ENCODE data around the gene SIMC1.

Gene SIMC1

DNA sequence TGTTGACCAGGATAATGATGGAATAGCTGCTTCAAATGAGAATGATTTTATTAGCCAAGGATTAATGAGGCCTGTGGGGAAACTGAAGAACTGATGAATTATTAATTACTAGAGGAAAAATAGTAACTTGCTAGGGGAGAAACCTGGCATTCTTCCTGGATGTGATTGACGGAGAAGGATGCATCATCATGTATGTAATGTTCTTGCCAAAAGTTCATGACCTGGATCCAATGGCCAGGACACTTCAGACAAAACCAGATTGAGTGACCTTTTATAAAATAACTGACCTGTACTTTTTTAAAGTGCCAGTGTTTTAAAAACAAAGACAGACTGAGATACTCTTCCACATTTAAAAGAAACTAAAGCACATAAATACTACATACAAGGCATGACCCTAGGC is 99.7 kb downstream of the SIMC1 start:
- H3K9ac ChIP-seq (ENCODE audit: low read length), result no peak overlapping the region
- DNase-seq, result no peak
- no peaks in the 10 kb centered on the region for H3K79me2 ChIP-seq (ENCODE audit: low read length)
- H3K27ac ChIP-seq (ENCODE audit: low read length), result no peak overlapping the region
- no peaks in the 10 kb centered on the region for H3K4me1 ChIP-seq (ENCODE audit: low read length)
- TF ChIP-seq, protein P1, sequence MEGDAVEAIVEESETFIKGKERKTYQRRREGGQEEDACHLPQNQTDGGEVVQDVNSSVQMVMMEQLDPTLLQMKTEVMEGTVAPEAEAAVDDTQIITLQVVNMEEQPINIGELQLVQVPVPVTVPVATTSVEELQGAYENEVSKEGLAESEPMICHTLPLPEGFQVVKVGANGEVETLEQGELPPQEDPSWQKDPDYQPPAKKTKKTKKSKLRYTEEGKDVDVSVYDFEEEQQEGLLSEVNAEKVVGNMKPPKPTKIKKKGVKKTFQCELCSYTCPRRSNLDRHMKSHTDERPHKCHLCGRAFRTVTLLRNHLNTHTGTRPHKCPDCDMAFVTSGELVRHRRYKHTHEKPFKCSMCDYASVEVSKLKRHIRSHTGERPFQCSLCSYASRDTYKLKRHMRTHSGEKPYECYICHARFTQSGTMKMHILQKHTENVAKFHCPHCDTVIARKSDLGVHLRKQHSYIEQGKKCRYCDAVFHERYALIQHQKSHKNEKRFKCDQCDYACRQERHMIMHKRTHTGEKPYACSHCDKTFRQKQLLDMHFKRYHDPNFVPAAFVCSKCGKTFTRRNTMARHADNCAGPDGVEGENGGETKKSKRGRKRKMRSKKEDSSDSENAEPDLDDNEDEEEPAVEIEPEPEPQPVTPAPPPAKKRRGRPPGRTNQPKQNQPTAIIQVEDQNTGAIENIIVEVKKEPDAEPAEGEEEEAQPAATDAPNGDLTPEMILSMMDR (IDR thresholded peaks at IDR 0.05; ENCODE audit: low read length), result no peak
- no peak for TF ChIP-seq EZH2 (optimal IDR thresholded peaks at IDR 0.05; ENCODE audit: low read depth, low read length)
- TF ChIP-seq EZH2phosphoT487 (IDR thresholded peaks at IDR 0.05; ENCODE audit: low read length), result no peak
- H3K27me3 ChIP-seq (replicated peaks; ENCODE audit: insufficient read depth, low read length), result no peaks in the 10 kb centered on the region
- H3K9me3 ChIP-seq (replicated peaks; ENCODE audit: insufficient read depth, low read length), result no peaks in the 10 kb centered on the region
- no peaks in the 10 kb centered on the region for H4K20me1 ChIP-seq (ENCODE audit: insufficient read depth, low read length)
- H3K36me3 ChIP-seq (replicated peaks; ENCODE audit: insufficient read depth, low read length), result no peaks in the 10 kb centered on the region
- H3K4me2 ChIP-seq (ENCODE audit: low read depth, low read length), result no peak overlapping the region
- H3F3A ChIP-seq (ENCODE audit: insufficient read depth, low read length), result no peaks in the 10 kb centered on the region
- H3K4me3 ChIP-seq (ENCODE audit: low read length), result no peak overlapping the region
- H3K9me2 ChIP-seq (replicated peaks; ENCODE audit: insufficient read depth, low read length), result no peaks in the 10 kb centered on the region
- H2AFZ ChIP-seq (ENCODE audit: low read length), result no peak overlapping the region

DNA sequence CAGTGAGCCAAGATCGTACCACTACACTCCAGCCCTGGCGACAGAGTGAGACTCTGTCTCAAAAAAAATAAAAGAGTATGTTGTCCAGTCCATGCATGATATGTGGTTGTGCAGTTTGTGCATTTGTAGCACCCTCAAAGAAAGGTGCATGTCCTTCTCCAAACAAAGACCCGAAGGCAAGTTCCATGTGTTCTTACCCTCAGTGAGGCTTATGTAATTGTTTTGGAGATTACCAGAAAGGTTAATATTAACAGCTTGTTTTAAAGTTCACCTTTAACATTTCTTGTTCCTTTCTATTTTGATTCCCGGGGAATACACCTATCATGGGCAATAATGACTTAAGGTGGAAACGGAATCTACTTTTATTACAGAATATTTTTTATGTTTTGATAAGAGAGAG is 101.1 kb downstream of the SIMC1 start:
- no peaks in the 10 kb centered on the region for H3K36me3 ChIP-seq (replicated peaks; ENCODE audit: insufficient read depth, low read length)

DNA sequence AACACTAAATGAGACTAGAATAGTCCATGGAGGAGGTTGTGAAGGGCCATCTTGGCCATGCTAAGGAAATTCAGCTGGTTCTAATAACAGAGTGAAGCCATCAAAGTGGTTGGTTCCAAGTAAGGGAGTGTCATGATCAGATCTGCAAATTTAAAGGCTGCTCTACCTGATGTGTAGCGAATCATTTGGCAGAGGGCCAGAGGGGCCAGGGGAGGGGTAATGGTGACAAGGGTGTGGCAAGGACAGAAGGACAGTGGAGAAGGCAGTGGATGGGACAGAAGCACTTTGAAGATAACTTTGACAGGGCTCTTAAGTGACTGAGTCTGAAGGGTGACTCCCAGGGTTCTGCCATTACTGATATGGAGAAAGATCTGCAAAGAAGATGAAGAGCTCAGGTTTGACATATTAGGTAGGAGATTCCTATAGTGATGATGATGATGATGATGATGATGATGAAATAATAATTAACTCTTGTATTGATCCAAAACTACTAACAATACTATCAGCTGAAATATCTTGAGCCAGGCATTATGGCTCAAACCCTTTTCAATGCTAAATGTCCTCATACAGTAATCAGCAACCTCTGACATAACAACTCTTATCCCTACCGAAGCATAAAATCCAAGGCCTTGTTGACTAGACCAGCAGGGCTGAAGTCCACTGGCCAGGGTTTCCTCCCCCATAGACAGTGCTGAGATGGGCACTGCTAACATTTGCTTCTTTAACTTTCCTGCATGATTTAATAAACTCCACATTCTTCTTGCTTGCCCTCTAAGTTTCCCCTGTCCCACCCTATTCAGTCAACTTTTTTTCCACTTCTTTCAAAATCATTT is 103.3 kb downstream of the SIMC1 start:
- Histone ChIP-seq H3K4me2 (ENCODE audit: low read depth, low read length) (no peak overlapping the region), H3K9me3 (replicated peaks; ENCODE audit: insufficient read depth, low read length) (no peaks in the 10 kb centered on the region), H4K20me1 (ENCODE audit: insufficient read depth, low read length) (no peaks in the 10 kb centered on the region), H3K9me2 (replicated peaks; ENCODE audit: insufficient read depth, low read length) (no peaks in the 10 kb centered on the region), H3K79me2 (ENCODE audit: low read length) (no peaks in the 10 kb centered on the region), H3K27me3 (replicated peaks; ENCODE audit: insufficient read depth, low read length) (no peaks in the 10 kb centered on the region), H3K4me3 (ENCODE audit: low read length) (no peak overlapping the region), H3K4me1 (ENCODE audit: low read length) (no peaks in the 10 kb centered on the region), H2AFZ (ENCODE audit: low read length) (no peak overlapping the region), H3K9ac (ENCODE audit: low read length) (no peak overlapping the region), H3K36me3 (replicated peaks; ENCODE audit: insufficient read depth, low read length) (no peaks in the 10 kb centered on the region), H3K27ac (ENCODE audit: low read length) (no peak overlapping the region), H3F3A (ENCODE audit: insufficient read depth, low read length) (no peaks in the 10 kb centered on the region)
- TF ChIP-seq, protein P1 (IDR thresholded peaks at IDR 0.05; ENCODE audit: low read length), result no peak
- no peak for TF ChIP-seq EZH2phosphoT487 (IDR thresholded peaks at IDR 0.05; ENCODE audit: low read length)
- TF ChIP-seq EZH2 (optimal IDR thresholded peaks at IDR 0.05; ENCODE audit: low read depth, low read length), result no peak
- DNase-seq, result no peak

More for the DNA sequence above, 101.1 kb downstream of the SIMC1 start:
- Histone ChIP-seq H3K27ac (ENCODE audit: low read length) (no peak overlapping the region), H4K20me1 (ENCODE audit: insufficient read depth, low read length) (no peaks in the 10 kb centered on the region), H3K4me1 (ENCODE audit: low read length) (no peaks in the 10 kb centered on the region), H2AFZ (ENCODE audit: low read length) (no peak overlapping the region), H3K79me2 (ENCODE audit: low read length) (no peaks in the 10 kb centered on the region), H3K4me2 (ENCODE audit: low read depth, low read length) (no peak overlapping the region), H3K27me3 (replicated peaks; ENCODE audit: insufficient read depth, low read length) (no peaks in the 10 kb centered on the region), H3K9ac (ENCODE audit: low read length) (no peak overlapping the region), H3K9me3 (replicated peaks; ENCODE audit: insufficient read depth, low read length) (no peaks in the 10 kb centered on the region), H3K4me3 (ENCODE audit: low read length) (no peak overlapping the region), H3F3A (ENCODE audit: insufficient read depth, low read length) (no peaks in the 10 kb centered on the region), H3K9me2 (replicated peaks; ENCODE audit: insufficient read depth, low read length) (no peaks in the 10 kb centered on the region)
- DNase-seq, result no peak
- no peak for TF ChIP-seq EZH2 (optimal IDR thresholded peaks at IDR 0.05; ENCODE audit: low read depth, low read length)

DNA sequence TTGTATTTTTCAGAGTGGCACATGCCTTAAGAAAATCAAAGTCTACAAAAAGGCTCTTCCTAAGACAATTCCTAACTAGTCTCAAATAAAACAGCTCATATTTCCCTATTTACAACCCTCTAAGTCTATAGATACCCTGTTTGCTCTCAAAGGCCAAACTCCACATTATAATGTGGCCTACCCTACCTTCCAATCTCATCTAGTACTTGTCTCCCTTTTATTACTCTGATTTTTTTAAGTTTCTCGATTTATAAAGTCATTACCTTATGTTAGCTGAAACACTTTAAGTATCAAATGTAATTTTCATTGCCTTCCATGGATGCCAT is 103.9 kb downstream of the SIMC1 start:
- no peak overlapping the region for H3K9ac ChIP-seq (ENCODE audit: low read length)
- H3K36me3 ChIP-seq (replicated peaks; ENCODE audit: insufficient read depth, low read length), result no peaks in the 10 kb centered on the region

More for the DNA sequence above, 103.9 kb downstream of the SIMC1 start:
- no peaks in the 10 kb centered on the region for H3K27me3 ChIP-seq (replicated peaks; ENCODE audit: insufficient read depth, low read length)
- H3K79me2 ChIP-seq (ENCODE audit: low read length), result no peaks in the 10 kb centered on the region
- no peaks in the 10 kb centered on the region for H3F3A ChIP-seq (ENCODE audit: insufficient read depth, low read length)
- H3K4me2 ChIP-seq (ENCODE audit: low read depth, low read length), result no peak overlapping the region
- DNase-seq, result no peak
- H4K20me1 ChIP-seq (ENCODE audit: insufficient read depth, low read length), result no peaks in the 10 kb centered on the region
- no peaks in the 10 kb centered on the region for H3K9me3 ChIP-seq (replicated peaks; ENCODE audit: insufficient read depth, low read length)
- H3K27ac ChIP-seq (ENCODE audit: low read length), result no peak overlapping the region
- H3K9me2 ChIP-seq (replicated peaks; ENCODE audit: insufficient read depth, low read length), result no peaks in the 10 kb centered on the region
- TF ChIP-seq, protein P1 (IDR thresholded peaks at IDR 0.05; ENCODE audit: low read length), result no peak
- no peak for TF ChIP-seq EZH2 (optimal IDR thresholded peaks at IDR 0.05; ENCODE audit: low read depth, low read length)
- TF ChIP-seq EZH2phosphoT487 (IDR thresholded peaks at IDR 0.05; ENCODE audit: low read length), result no peak
- no peak overlapping the region for H3K4me3 ChIP-seq (ENCODE audit: low read length)
- no peaks in the 10 kb centered on the region for H3K4me1 ChIP-seq (ENCODE audit: low read length)
- no peak overlapping the region for H2AFZ ChIP-seq (ENCODE audit: low read length)

All from MM.1S (cell line).